Measurements from ENCODE around the gene ZSCAN22. TPM values are rescaled to one million over a fixed set of nuclear protein-coding genes. Genes with fewer than 3 reads are reported as not detected.

ZSCAN22 gene
- total RNA-seq, 2 experiments from 2014 or later = 2.6 to 2.9 TPM

DNA sequence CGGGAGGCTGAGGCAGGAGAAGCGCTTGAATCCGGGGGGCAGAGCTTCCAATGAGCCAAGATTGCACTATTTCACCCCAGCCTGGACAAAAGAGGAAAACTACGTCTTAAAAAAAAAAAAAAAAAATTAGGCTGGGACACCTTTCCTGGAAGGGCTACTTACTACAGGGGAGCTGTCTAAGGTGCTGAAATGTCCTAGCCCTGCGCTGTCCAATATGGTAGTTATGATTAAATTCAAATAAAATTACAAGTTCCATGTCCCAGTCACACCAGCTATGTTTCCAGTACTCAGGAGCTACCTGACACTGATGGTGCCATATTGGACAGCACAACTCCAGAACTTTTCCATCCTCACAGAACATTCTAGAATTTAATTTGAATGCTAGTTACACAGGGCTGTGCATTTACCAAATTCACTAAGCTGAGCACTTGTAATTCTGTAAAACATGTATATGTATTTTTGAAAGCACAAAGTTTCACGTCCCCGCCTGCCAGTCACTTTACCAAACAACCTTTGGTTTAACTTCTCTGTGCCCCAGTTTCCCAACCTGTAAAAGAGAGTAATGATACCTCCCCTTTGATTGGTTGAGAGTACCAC lies 9.2 kb upstream of the ZSCAN22 start:
- DNase-seq = peak; percentile 46
- POLR2A ChIA-PET = interaction anchor here (1.7 to 2.0 kb wide), 2 partner anchors 9 to 12 kb away, joined by 5 to 6 read pairs; partner anchors contain the start of gene ERVK3-1

DNA sequence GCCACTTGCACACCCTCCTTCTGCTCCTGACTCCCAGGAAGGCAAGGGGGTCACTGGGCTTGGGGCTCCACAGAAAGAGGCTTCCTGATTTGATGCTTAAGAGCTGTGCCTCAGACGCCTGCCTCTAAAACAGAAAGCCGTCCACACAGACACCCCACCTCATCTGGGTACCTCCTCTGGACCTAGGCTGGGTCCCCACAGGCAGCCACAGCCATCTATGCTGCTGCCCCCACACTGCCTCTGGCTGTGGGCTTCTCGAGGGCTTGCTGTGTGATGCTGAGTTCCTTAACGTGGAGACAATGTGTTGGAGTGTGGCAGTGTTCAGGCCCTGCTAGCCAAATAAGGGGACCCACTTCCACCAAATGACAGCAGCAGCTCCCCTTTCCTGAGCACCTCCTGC lies 8.5 kb upstream of the ZSCAN22 start:
- ATAC-seq = no peak
- peaks cover 30% of the 10 kb centered on the region for H3K36me3 Mint-ChIP-seq (ENCODE audit: low read depth)
- H3K9me3 Mint-ChIP-seq = no peaks in the 10 kb centered on the region
- ChIA-PET POLR2A (interaction anchor here (0.6 to 0.8 kb wide), 2 partner anchors 9 to 118 kb away, joined by 3 read pairs; no protein-coding TSS in a partner anchor), CTCF (interaction anchor here (1.3 kb wide), 1 partner anchor 9 kb away, joined by 4 read pairs; no protein-coding TSS in a partner anchor)
- intact Hi-C loops (cut with micrococcal nuclease) = no loop called here
- no peak for DNase-seq
- no peak overlapping the region for H3K27ac Mint-ChIP-seq
- TF ChIP-seq, protein P1, sequence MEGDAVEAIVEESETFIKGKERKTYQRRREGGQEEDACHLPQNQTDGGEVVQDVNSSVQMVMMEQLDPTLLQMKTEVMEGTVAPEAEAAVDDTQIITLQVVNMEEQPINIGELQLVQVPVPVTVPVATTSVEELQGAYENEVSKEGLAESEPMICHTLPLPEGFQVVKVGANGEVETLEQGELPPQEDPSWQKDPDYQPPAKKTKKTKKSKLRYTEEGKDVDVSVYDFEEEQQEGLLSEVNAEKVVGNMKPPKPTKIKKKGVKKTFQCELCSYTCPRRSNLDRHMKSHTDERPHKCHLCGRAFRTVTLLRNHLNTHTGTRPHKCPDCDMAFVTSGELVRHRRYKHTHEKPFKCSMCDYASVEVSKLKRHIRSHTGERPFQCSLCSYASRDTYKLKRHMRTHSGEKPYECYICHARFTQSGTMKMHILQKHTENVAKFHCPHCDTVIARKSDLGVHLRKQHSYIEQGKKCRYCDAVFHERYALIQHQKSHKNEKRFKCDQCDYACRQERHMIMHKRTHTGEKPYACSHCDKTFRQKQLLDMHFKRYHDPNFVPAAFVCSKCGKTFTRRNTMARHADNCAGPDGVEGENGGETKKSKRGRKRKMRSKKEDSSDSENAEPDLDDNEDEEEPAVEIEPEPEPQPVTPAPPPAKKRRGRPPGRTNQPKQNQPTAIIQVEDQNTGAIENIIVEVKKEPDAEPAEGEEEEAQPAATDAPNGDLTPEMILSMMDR (IDR thresholded peaks at IDR 0.05) = no peak
- no peaks in the 10 kb centered on the region for H3K27me3 Mint-ChIP-seq
- H3K4me3 Mint-ChIP-seq = no peak overlapping the region
- no peaks in the 10 kb centered on the region for H3K4me1 Mint-ChIP-seq (ENCODE audit: low read depth)

More for the DNA sequence above, 9.2 kb upstream of the ZSCAN22 start:
- H3K27me3 Mint-ChIP-seq = no peaks in the 10 kb centered on the region
- no peaks in the 10 kb centered on the region for H3K9me3 Mint-ChIP-seq
- no peaks in the 10 kb centered on the region for H3K4me1 Mint-ChIP-seq (ENCODE audit: low read depth)
- no peak overlapping the region for H3K27ac Mint-ChIP-seq
- H3K36me3 Mint-ChIP-seq (ENCODE audit: low read depth) = peaks cover 34% of the 10 kb centered on the region
- H3K4me3 Mint-ChIP-seq = no peak overlapping the region
- intact Hi-C loops (cut with micrococcal nuclease) = no loop called here
- ATAC-seq = no peak
- TF ChIP-seq, protein P1 (IDR thresholded peaks at IDR 0.05) = no peak
- CTCF ChIA-PET = interaction anchor here (1.3 kb wide), 1 partner anchor 8 kb away, joined by 4 read pairs; no protein-coding TSS in a partner anchor

DNA sequence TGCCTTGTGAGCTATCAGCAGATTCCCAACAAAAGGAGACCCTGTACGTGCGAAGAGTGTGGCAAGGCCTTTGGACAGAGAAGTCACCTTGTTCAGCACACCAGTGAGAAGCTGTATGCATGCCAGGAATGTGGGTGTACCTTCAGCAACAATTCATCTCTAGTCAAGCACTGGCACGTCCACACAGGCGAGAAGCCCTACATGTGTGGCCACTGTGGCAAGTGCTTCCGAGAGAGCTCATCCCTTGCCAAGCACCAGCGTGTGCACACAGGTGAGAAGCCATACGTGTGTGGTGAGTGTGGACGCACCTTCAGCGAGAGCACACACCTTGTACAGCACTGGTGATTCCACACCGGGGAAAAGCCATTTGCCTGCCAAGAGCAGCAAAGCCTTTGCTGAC lies 7.6 kb upstream of the ZSCAN22 start:
- TF ChIP-seq, protein P1 (IDR thresholded peaks at IDR 0.05) = no peak
- ChIA-PET CTCF (no interaction called here), POLR2A (interaction anchor here (0.6 to 0.8 kb wide), 2 partner anchors 10 to 119 kb away, joined by 3 read pairs; no protein-coding TSS in a partner anchor)
- DNase-seq = no peak
- peaks cover 22% of the 10 kb centered on the region for H3K36me3 Mint-ChIP-seq (ENCODE audit: low read depth)
- no peaks in the 10 kb centered on the region for H3K27me3 Mint-ChIP-seq
- intact Hi-C loops (cut with micrococcal nuclease) = no loop called here
- H3K4me1 Mint-ChIP-seq (ENCODE audit: low read depth) = no peaks in the 10 kb centered on the region
- no peak overlapping the region for H3K27ac Mint-ChIP-seq
- H3K9me3 Mint-ChIP-seq = no peaks in the 10 kb centered on the region
- no peak for ATAC-seq
- no peak overlapping the region for H3K4me3 Mint-ChIP-seq

DNA sequence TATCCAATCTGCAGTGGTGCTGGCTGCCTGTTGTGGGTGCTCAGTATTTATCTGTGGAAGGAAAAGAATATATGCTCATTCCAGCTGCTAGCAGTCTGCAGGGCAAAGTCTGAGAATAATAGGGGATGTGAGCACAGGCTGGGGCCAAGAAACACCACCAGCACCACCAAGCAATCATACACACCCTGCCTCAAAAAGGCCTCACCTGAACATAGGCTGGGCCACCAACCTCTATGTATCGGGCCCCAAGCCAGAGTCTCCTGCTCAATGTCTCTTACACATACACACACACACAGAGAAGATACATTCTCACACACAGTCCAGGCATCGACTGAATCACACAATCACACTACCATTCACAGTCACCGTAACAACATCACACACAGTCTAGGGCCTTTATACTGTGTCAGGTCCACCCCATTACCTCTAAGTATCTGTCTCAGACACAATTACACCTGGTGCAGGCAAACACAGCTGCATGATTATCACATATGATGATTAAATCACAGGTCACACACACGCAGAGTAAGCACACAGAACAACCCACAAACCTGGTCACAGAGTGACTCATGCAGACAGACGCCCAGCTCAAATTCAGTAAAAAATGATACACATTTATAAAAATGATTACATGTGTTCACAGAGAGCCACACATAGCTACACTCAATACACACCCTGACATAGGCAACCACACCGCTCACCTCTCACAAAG lies 1.3 kb upstream of the ZSCAN22 start:
- no peak overlapping the region for H3K27ac Mint-ChIP-seq
- POLR2A ChIA-PET = interaction anchor here (0.8 to 2.1 kb wide), 3 partner anchors 9 to 22 kb away, joined by 3 to 7 read pairs (median 5); no protein-coding TSS in a partner anchor
- peaks cover 4% of the 10 kb centered on the region for H3K36me3 Mint-ChIP-seq (ENCODE audit: low read depth)
- H3K27me3 Mint-ChIP-seq = no peaks in the 10 kb centered on the region
- ATAC-seq (no peak), DNase-seq (peak; percentile 30)
- H3K4me1 Mint-ChIP-seq (ENCODE audit: low read depth) = peaks cover 14% of the 10 kb centered on the region
- TF ChIP-seq, protein P1 (IDR thresholded peaks at IDR 0.05) = no peak
- CTCF ChIA-PET = interaction anchor here (1.5 to 1.6 kb wide), 2 partner anchors 14 to 37 kb away, joined by 3 read pairs; partner anchors contain the start of gene ZNF497
- H3K4me3 Mint-ChIP-seq = no peak overlapping the region
- intact Hi-C loops (cut with micrococcal nuclease) = no loop called here
- H3K9me3 Mint-ChIP-seq = no peaks in the 10 kb centered on the region

Measured in activated CD8-positive, alpha-beta T cell treated with anti-CD3 and anti-CD28 coated beads for 36 hours (primary cell).